ENCODE measurements around the gene NCR3LG1.
"Not testable (repeated sequence)": the region's sequence is repeated elsewhere in the genome, so short reads cannot be mapped to it uniquely, and the experiment has no call there.

Gene NCR3LG1

GRCh38 chr11:17406818-17407149 is 55.2 kb downstream of the NCR3LG1 start:
- DNase-seq (ENCODE audit: extremely low spot score, insufficient read length, low read depth) (no peak), FAIRE-seq (no peak)

DNA sequence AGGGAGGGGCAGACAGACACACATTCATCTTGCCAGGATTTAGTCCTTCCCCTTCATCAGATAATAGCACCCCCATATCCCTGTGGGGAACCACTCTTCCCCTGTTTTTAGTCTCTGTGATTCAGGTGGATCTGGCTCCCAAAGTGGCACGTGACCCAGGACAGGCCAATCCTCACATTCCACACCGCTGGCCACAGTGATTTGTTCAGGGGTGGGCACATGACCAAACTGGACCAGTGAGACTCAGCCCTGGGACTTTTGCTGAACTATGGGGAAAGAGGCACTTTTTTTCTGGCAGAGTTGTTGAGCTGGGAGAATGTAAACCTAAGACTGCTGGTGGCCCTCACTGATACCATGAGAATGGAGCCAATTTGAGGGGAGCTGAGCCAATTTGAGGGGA is 56.0 kb downstream of the NCR3LG1 start:
- FAIRE-seq (no peak), DNase-seq (ENCODE audit: extremely low spot score, insufficient read length, low read depth) (no peak)

- DNase-seq (ENCODE audit: extremely low spot score, insufficient read length, low read depth) (no peak), FAIRE-seq (no peak)
Measured at GRCh38 chr11:17408026-17408425, 56.4 kb downstream of the NCR3LG1 start.

GRCh38 chr11:17408641-17409040 is 57.0 kb downstream of the NCR3LG1 start:
- DNase-seq (ENCODE audit: extremely low spot score, insufficient read length, low read depth) (no peak), FAIRE-seq (no peak)

DNA sequence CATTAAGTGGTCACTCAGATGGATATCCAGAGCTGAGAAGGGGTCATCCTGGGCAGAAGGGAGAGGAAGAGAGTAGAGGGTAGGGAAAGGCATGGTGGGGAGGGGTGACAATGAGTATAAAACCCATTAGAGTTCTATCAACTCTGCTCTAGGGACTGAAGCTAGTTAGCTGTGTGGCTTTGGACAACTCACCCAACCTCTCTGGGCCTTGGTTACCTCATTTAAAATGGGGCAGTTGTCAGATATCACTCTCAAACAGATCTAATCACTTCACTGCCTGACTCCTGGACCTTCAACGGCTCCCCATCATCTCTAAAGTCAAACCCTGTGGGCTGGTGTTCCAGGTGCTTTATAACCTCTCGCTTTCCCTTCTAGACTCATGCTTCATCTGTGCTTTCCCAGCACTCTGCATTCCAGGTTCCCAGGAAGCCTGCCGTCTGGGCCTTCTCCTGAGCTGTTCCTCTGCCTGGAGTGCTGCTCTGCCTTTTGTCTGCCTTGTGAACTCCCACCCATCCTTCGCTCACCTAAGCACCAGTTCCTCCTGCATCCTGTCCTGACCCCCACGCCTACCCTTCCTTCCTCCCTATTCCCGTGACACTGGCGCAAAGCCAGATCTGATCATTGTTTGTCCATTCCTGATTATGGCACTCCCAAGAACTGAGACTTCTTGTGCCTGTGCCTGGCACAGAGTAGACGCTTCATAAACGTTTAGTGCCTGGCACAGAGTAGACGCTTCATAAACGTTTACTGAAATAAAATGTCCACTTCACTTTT is 59.2 kb downstream of the NCR3LG1 start:
- FAIRE-seq (no peak), DNase-seq (ENCODE audit: extremely low spot score, insufficient read length, low read depth) (no peak)

- no peak for FAIRE-seq
- DNase-seq (ENCODE audit: extremely low spot score, insufficient read length, low read depth), result no peak
Measured at GRCh38 chr11:17411418-17411817, 59.8 kb downstream of the NCR3LG1 start.

- DNase-seq (ENCODE audit: extremely low spot score, insufficient read length, low read depth) (no peak), FAIRE-seq (no peak)
Measured at GRCh38 chr11:17412488-17413180, 61.0 kb downstream of the NCR3LG1 start.

GRCh38 chr11:17413414-17414316 is 62.1 kb downstream of the NCR3LG1 start:
- FAIRE-seq (no peak), DNase-seq (ENCODE audit: extremely low spot score, insufficient read length, low read depth) (no peak)

DNA sequence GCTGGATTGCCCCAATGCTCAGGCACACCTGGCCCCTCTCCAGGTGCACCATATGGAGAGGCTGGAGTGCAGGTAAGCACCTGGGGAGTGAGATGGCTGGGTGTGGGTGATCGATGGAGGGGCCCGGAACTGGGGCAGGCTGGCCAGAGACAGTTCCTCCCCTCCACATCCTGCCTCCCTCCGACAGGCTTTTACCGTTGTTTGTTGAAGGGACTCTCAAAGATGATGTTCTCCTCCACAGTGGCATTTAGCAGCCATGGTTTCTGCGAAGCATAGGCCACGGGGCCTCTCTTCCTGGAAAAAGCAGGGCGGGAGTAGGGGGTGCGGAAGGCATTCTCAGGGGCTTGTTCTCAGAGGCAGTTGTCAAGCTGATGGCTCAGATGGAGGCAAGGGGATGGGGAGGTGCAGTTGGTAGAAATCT is 62.7 kb downstream of the NCR3LG1 start:
- FAIRE-seq (no peak), DNase-seq (ENCODE audit: extremely low spot score, insufficient read length, low read depth) (no peak)

DNA sequence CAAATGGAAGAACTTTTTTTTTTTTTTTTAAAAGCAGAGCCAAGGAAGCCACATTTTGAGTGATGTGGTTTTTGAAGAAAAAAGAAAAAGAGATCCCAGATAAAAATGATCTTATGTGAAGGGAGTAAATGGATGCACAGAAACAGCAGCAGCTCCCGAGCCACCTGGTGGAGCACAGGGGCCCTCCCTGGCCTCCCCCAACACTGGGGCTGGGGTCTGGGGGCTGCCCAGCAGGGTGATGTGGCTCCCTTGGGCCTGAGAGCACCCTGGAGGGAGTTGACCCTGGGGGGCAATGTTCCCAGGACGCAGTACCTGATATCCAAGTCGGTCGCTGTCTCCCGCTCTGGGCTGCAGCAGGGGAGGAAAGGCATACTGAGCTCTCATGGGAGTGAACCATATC is 63.4 kb downstream of the NCR3LG1 start:
- DNase-seq (ENCODE audit: extremely low spot score, insufficient read length, low read depth) (no peak), FAIRE-seq (no peak)

DNA sequence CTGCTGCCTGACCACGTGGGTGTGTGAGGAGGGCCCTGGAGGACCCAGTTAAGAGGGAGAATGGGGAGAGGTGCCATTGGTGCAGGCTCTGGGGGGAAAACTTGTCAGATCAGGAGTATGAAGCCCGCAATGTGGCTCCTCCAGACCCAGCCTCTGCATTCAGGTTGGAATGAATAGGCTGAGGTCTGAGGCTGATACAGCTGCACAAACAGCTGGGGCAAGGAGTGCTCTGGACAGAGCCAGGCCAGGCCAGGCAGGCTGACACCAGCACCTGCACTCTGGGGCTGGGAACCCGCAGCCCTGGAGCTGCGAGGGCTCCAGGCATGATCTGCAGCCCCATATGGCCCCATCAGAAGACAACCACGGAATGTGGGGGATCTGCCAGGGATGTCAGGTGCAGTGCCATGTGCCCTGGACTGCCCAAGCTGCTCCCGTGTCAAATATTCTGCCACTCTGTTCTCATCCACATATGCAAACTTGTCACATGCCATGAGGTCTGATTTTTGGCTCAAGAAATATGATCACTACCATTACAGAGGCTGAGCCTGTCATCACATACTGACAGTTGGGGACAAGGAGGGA is 64.0 kb downstream of the NCR3LG1 start:
- no peak for DNase-seq (ENCODE audit: extremely low spot score, insufficient read length, low read depth)
- FAIRE-seq, result no peak

DNA sequence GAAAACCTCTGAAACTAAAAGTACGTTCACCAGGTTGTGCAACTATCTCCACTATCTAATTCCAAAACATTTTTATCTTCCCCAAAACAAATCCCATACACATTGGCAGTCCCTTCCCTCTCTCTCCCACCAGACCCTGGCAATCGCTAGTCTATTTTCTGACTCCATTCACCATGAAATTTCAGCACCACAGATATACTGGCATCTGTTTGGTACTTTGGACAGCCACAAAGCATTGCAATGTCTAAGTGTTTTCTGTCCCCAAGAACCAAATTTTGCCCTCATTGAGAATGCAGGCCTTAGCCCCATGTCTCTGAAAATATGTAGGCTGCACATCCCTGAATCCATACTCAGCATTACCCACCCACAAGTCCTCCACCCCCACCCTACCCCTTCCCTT is 64.9 kb downstream of the NCR3LG1 start:
- FAIRE-seq, result no peak
- no peak for DNase-seq (ENCODE audit: extremely low spot score, insufficient read length, low read depth)

DNA sequence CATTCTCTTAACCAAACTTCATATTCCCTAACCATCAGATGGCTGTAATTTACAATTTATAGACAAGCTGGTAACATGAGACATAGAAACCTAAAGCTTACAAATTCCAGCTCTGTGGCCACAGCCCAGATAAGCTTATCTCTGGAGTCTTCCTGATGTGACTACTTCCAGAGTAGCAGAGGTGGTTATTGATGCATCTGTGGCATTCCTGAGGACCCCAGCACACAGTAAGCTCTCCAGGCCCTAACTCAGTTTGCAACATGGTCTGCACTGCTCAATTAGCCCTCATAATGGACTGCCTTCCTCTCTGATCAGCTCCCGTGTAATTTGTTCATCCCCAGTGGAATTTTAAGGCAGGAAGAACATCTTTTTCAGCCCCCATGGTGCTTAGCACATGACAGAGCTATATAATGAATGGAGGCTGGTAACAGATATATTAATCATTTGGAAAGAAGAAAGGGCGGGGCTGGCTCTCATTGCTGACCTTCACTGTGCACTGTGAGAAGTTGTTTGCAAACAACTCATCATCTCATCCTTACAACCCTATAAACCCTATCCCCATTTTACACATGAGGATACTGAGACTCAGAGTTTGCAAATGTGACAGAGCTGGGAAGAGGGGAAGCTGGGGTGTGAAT is 67.0 kb downstream of the NCR3LG1 start:
- FAIRE-seq (no peak), DNase-seq (ENCODE audit: extremely low spot score, insufficient read length, low read depth) (no peak)

GRCh38 chr11:17421781-17422180 is 70.2 kb downstream of the NCR3LG1 start:
- no peak for DNase-seq (ENCODE audit: extremely low spot score, insufficient read length, low read depth)
- no peak for FAIRE-seq

DNA sequence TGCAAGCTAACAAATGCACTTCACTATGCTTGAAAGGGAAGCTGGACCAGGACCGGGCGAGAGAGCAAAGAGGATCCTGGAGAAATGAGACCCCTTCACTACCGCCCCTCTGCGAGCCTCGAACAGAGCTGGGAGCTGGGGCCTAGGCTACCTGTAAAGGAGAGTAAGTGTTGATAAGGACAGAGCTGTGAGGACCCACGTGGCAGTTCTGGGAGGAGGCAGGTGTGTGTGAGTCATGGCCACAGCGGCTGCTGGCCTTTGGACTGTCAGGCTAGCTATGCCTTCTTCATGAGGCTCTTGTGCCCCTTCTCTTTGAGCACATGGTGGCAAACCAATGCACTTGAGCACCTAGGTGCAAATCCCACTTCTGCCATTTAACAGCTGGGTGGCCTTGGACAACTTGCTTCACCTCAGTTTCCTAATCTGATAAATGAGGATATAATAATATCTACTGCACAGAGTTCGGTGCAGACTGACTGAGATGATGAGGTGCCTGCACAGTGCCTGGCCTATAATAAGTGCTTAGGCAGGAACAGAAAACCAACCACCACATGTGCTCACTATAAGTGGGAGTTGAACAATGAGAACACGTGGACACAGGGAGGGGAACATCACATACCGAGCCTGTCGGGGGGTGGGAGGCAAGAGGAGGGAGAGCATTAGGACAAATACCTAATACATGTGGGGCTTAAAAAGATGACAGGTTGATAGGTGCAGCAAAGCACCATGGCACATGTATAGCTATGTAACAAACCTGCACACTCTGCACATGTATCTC is 72.1 kb downstream of the NCR3LG1 start:
- no peak for FAIRE-seq
- no peak for DNase-seq (ENCODE audit: extremely low spot score, insufficient read length, low read depth)

- not testable (repeated sequence) for FAIRE-seq; DNase-seq (ENCODE audit: extremely low spot score, insufficient read length, low read depth)
Measured at GRCh38 chr11:17426233-17426632, 74.6 kb downstream of the NCR3LG1 start.

Data from GM18507 (cell line).